Transverse colon (tissue), 3 donors: Measurements from ENCODE around the gene MX2.

ENCODE experiments used
- CTCF ChIP-seq, 5 experiments: fragments of 200-600 bp in 3 of 5; fragments of 450-650 bp in 2 of 5; sonication (generic) in 3 of 5; IDR thresholded peaks; 1 replicate in 2 of 5; 2 replicates in 3 of 5; pipeline ENCODE4 v1.5.1; 2016 to 2017; ENCODE audit warnings: antibody characterized with exemption in 5 of 5, inconsistent platforms in 3 of 5, mild to moderate bottlenecking in 2 of 5, moderate library complexity in 1 of 5
- POLR2A ChIP-seq: fragments of 450-650 bp; IDR thresholded peaks from one replicate; pipeline ENCODE4 v1.6.1; 2016; ENCODE audit warnings: antibody characterized with exemption, mild to moderate bottlenecking, moderate library complexity

- TF ChIP-seq CTCF (IDR thresholded peaks at IDR 0.05) (no peak), POLR2A (no peak)
Observed at GRCh38 chr21:41370840-41371684, 9.2 kb downstream of the MX2 start.
